Middle frontal gyrus (tissue), 1 donor: ENCODE measurements around the gene FAM83B.

Experiments used
- DNase-seq: peaks from one replicate; pipeline ENCODE4 v3.0.0-alpha.2; 2015; ENCODE audit warnings: low spot score; ENCODE audit errors: extremely low spot score

The FAM83B gene

GRCh38 chr6:54980511-54981275, 134.1 kb downstream of the FAM83B start:
- DNase-seq = no peak

- no peak for DNase-seq
Observed at GRCh38 chr6:54981276-54981609, 134.7 kb downstream of the FAM83B start.

GRCh38 chr6:54981647-54982046, 135.1 kb downstream of the FAM83B start:
- no peak for DNase-seq

- no peak for DNase-seq
Observed at GRCh38 chr6:54987633-54988290, 141.2 kb downstream of the FAM83B start.

GRCh38 chr6:54988576-54988975, 142.0 kb downstream of the FAM83B start:
- DNase-seq = no peak

- no peak for DNase-seq
Observed at GRCh38 chr6:54990001-54990400, 143.4 kb downstream of the FAM83B start.
